CD4-positive, alpha-beta T cell treated with Interleukin-17A for 4 hours (primary cell): ENCODE data around the gene CHKA.

Experiments
- DNase-seq: peaks from one replicate; pipeline ENCODE4 v3.0.0-alpha.2; 2020; ENCODE audit warnings: mixed read lengths

CHKA gene

DNA sequence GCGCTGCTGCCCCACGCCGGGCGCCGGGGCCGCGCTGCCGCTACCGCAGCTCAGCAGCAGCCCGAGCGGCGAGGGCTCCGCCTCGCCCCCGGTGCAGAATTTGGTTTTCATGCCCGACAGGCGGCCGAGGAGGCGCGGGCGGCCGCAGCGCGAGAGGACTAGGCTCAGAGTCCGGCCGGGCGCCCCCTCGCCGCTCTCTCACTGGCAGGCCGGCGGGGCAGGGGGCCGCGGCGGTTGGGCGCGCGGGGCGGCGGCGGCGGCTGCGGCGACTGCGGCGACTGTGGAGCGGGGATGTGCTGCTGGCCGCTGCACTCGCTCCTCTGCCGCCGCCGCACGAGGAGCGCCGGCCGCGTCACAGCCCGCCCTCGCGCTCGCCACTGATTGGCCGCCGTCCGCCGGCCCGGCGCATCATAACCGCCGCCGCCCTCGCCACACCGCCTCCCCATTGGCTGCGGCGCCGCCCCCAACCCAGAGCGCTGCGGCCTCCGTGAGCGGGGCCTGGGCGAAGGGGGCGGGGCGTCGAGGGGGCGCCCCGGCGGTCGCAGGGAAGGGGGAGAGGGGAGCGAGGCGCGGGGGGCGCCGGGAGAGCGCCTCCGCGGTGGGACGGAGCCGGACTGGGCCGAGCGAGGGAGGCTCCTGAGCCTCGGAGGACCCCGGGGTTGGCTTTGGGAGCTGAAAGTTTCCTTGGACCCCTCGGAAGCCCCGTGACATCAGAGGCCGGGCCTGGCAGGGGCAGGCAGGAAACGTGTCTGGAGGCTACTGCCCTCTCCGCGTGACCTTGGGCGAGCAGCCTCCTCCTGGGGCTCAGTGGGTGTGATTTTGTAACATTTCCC lies at the start of gene CHKA:
Gene CHKA, minus strand, starts transcription at position 322 of the 833 bp plus-strand sequence. Its CDS starts 211 bp downstream, at position 111.
- DNase-seq: peak; percentile 90

DNA sequence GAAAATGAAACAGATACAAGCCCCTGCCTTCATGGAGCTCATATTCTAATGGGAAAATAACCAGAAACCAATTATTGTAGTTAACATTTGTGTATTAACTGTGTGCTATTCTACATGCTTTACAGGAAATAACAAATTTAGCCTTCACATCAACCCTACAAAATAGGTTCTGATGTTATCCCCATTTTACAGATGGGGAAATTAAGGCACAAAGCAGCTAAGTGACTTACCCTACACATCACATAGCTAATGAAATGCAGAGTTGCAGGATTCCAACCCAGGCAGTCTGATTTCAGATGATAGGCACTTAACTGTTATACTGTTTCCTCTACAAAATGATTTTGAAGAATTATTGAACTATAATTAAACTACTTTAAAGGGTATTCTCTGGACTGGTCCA lies 48.3 kb upstream of the CHKA start:
- DNase-seq: no peak

DNA sequence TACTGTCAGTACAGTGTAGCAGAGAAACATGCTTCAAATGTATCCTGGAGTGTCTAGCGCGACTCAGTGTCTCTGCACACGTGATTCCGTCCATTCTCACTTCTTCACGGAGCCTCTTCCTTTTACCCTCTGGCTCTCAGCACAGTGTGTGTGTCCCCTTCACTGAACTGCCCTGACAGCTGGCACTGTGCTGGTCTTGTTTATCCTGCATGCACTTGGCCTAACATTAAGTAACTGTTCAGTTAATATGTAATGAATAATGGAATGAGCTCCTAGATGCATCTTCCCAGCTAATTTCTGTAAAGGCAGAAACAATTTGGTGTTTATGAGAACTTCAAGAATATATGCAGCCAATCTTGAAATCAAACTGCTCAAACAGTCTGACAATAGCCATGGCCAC lies 47.5 kb upstream of the CHKA start:
- DNase-seq: no peak

DNA sequence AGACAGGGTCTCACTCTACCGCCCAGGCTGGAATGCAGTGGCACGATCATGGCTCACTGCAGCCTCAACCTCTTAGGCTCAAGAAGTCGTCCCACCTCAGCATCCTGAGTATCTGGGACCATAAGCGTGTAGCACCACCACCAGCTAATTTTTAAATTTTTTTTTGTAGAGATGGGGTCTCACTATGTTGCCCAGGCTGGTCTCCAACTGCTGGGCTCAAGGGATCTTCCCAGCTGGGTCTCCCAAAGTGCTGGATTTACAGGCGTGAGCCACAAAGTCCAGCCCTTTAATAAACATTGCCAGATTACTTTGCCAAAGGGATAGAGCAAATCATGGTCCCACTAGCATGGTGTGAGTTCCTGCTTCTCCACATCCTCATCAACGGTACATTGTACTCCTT lies 46.3 kb upstream of the CHKA start:
- DNase-seq: no peak

DNA sequence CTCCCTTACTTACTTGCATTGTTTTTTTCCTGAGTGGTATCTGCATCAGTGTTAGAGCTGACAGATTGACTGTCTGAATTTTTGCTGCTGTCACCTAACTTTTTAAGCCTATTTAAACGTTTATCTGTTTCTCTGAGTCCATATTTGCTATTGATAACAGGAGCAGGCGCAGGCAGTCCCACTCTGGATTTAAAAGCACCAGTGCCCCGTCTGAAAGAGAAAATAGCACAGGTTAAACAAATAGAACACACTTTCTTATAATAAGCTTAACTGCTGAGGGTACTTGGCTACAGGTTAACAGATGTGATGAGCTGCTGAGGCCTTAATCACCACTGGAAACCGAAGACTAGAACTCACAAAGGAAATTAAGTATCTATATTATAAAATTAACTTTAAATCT lies 45.8 kb upstream of the CHKA start:
- no peak for DNase-seq

GRCh38 chr11:68165601-68166000 lies 44.4 kb upstream of the CHKA start:
- DNase-seq: no peak

GRCh38 chr11:68164437-68164836 lies 43.2 kb upstream of the CHKA start:
- DNase-seq: no peak

DNA sequence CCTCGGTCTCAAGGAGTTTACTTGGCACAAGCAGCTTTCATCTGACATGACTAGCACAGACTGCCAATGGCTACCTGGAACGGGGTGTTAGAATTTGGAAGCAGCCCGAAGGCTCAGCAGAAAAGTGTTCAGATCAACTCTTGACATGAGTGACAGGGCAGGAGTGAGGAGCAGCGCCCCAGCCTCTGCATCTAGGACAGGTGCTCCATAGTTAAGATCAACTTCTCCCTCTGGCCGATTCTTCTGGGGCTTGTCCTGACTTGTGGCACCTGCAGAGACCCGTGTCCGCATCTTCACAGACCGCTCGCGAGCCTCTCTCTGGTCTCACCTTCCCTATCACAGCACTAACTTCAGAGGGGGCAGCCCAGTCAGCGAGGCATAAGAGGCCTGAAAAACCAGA lies 42.5 kb upstream of the CHKA start:
- no peak for DNase-seq

- no peak for DNase-seq
Measured at GRCh38 chr11:68160100-68160695, 39.0 kb upstream of the CHKA start.

GRCh38 chr11:68159665-68160064 lies 38.5 kb upstream of the CHKA start:
- no peak for DNase-seq

GRCh38 chr11:68159161-68159560 lies 38.0 kb upstream of the CHKA start:
- no peak for DNase-seq

GRCh38 chr11:68158580-68158979 lies 37.4 kb upstream of the CHKA start:
- no peak for DNase-seq

- DNase-seq: no peak
Measured at GRCh38 chr11:68153742-68154141, 32.6 kb upstream of the CHKA start.

DNA sequence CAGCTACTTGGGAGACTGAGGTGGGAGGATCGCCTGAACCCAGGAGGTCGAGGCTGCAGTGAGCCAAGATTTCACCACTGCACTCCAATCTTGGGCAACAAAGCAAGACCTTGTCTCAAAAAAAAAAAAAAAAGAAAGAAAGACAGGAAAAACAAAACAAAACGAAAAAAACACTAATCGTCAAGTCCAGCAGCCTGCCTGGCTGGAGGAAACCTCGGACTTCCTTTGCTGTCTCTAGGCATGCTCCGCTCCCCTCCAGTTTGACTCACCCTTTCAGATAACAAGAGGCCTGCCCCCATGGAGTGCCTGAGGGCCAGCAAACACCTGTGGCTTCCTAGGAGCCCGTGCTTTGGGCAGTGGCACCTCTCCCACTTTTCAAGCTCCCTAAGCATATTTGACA lies 28.8 kb upstream of the CHKA start:
- DNase-seq: no peak

DNA sequence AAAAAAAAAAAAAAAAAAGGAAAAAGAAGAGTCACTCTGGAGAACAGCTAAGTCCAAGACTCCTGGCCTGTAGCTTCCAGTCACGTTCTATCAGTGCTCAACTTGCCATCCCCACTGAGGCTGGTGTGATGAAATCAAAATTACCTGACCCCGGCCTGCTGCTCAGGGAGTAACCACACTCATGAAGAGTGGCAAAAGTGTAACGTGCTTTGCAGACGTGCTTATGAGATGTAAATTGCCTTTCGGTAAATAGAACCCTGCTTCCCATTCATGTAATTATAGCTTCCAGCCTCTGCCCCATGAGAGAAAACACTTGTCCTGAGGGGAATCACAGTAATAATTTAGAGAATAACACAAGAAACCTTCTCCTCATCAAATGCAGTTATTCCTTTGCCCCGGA lies 28.2 kb upstream of the CHKA start:
- no peak for DNase-seq

DNA sequence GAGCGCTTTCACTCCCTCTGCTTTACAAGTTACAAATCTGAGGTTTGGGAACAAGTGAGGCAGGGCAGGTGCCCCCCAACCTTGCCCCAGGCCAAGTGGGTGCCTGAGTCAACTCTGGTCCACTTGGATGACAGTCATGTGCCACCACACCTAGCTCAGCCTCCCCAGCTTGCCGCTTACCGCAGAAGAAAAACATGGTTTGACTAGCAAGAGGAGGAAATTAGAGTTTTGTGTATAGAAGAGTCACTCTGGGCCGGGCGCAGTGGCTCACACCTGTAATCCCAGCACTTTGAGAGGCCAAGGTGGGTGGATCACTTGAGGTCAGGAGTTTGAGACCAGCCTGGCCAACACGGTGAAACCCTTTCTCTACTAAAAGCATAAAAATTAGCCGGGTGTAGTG lies 27.7 kb upstream of the CHKA start:
- no peak for DNase-seq

- no peak for DNase-seq
Measured at GRCh38 chr11:68148071-68148805, 27.1 kb upstream of the CHKA start.

DNA sequence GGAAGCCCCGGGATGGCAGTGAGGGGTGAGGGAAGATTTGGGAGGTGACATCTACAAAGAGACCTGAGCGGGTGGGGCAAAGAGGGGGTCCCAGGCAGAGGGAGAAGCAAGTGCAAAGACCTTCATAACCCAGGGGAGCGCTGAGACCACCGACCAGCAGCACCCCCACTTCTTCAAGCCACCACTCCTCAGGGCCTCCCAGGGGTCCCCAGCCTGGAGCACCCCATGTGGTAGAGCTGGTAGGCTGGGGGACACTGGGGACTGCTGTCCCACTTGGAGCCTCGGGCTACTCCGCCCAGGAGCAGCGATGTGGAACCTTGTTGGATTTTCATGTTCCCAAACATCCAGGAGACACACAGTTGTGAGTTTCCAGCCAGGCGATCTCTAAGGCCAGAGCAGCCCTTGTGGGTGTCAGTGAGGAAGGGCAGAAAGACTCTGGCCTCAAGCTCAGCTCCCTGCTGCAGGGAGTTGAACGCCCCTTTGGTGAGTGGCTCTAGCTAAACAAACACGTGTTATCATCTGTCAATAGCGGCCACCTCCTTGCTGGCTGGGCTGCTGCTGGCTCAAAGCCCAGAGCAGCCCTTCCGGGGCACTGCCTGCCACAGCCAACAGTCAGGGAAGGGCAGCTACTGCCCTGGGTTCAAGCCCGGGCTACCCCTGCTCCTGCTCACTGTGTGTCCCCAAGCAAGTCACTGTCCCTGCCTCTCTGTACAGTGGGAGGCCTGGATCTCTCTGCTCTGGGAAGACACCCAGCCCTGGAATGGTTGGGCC lies 25.7 kb upstream of the CHKA start:
- no peak for DNase-seq

DNA sequence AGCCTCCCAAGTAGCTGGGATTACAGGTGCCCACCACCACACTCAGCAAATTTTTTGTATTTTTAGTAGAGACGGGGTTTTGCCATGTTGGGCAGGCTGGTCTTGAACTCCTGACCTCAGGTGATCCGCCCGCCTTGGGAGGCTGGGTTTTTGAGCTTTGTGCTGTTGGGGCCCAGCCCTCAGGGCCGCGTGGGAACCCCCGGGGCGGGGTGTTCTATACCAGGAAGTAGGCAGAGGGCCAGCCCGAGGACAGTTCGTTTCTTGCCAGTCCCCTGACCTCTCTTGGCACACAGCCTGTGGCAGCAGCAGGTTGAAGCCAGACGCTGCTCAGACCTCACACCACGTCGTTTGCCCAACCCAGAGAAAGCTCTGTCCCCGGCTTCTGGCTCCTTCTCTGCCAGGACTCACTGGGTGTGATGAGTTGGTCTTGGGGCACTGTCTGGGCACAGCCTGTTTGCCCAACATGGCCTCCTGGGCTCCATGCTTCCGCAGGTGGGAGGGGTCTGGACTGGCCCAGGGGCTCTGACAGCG lies 24.9 kb upstream of the CHKA start:
- no peak for DNase-seq

DNA sequence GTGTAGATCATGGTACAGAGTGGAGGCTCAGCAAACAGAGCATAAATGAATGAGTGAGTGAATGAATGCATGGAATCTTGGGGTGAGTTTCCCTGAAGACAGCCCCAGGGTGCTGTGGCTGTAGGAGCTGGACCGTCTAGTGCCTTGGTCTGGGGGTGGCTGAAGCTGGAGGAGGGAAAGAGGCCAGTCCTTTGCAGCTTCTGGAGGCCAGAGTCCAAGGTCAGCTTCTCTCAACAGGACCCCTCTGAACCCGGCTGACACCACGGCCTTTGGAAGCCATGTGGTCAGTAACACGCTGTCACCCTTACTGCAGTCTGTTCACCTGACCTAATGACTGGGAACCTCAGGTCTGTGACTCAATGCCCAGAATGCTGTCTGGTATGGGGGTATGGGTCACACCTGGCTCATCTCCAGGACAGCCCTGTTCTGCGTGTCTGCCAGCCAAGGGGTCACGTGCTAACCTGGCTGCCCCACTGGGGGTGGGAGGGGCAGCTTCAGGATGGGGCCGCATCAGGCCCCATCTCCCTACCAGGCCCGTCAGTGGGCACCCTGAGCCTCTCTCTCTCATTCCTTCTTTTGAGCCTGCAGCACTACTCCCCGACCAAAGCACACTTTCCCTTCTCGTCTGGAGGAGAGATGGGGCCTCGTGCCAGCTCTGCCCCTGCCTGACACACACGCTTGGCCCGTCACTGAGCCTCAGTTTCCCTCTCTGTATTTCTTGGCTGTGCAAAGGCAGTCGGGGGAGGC lies 24.1 kb upstream of the CHKA start:
- no peak for DNase-seq

DNA sequence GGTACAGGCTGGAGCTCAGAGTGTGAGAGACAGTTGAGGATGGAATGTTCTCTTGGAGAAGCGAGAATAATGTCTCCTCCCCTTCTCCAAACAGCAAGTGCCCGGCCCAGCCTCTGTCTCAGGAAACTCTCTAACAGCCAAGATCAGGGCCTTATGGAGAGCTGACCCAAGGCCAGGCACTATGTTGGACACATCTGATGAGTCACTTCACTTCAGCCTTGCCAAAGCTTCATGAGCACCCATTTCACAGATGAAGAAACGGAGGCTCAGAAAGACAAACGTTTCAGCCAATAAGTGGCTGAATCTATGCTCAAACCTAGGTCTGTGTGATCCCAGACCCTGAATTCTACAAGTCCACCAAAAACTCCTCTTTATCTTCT lies 22.1 kb upstream of the CHKA start:
- DNase-seq: no peak
